ENCODE measurements around the gene MAMDC4.

DNA sequence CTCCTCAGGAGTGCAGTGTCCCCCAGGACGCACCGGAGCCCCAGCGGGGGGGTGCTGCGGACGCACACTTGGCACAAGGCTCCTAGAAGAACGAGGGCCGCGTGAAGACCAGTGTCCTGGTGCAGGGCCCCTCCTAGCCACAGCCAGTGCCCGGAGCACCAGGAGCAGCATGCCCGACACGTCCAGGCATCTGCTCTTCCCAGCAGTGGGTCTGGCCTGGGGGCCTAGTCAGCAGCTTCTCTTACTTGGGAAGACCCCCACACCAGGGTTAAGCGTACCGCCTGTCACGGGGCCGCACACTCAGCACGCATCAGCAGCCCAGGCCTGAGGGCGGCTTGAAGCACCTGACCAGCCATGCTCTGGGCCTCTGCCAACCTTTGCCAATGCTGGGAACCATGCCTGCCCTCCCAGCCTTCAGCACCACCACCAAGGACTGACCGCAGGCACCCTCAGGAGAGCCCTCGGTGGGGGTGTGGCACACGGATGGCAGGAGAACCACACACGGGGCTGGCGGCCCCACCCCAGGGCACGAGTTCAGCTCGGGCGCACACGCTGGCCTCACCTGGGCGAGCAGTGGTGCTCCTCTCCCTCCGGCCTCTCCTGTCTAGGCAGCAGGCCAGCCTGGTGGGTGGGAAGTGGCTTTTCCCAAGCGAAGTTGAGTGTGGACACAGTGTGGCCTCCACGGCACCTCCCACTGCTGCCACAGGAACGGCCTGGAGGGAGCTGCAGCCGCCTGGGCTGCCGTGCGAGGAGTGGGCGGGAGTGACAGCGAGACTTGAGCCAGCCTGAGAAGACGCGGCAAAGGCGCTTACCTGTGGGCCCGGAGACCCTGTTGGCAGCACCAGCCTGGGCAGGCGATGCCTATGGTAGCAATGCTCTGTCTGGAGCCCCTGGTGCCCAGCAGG is 21.9 kb upstream of the MAMDC4 start:
- no peak for TF ChIP-seq POLR2AphosphoS5 (IDR thresholded peaks at IDR 0.05)
- TF ChIP-seq, protein P1, sequence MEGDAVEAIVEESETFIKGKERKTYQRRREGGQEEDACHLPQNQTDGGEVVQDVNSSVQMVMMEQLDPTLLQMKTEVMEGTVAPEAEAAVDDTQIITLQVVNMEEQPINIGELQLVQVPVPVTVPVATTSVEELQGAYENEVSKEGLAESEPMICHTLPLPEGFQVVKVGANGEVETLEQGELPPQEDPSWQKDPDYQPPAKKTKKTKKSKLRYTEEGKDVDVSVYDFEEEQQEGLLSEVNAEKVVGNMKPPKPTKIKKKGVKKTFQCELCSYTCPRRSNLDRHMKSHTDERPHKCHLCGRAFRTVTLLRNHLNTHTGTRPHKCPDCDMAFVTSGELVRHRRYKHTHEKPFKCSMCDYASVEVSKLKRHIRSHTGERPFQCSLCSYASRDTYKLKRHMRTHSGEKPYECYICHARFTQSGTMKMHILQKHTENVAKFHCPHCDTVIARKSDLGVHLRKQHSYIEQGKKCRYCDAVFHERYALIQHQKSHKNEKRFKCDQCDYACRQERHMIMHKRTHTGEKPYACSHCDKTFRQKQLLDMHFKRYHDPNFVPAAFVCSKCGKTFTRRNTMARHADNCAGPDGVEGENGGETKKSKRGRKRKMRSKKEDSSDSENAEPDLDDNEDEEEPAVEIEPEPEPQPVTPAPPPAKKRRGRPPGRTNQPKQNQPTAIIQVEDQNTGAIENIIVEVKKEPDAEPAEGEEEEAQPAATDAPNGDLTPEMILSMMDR (IDR thresholded peaks at IDR 0.05), result no peak

Measured in gastroesophageal sphincter (tissue), 3 donors.